Calu3 (cell line): Measurements from ENCODE around the gene CABLES2. TPM values are rescaled to one million over a fixed set of nuclear protein-coding genes. Genes with fewer than 3 reads are reported as not detected.
A peak's percentile ranks its signal among the peaks of the same experiment; 100 is the strongest.

Experiments
- BruUV-seq: library from RNA; stranded (reverse); fragments of 400-500 nt; replicated peaks from 2 replicates; lab custom pipeline; 2021; lab: Mats Ljungman, UMichigan
- CTCF ChIA-PET: fragments of 300-600 bp; sonication (Branson Sonifier 250); formaldehyde crosslinking; loops from one replicate; lab custom pipeline; 2022; ENCODE audit warnings: antibody characterized with exemption; lab: Charles Lee
- DNase-seq: peaks from one replicate; pipeline ENCODE4 v3.0.0; 2022
- H3K27ac Mint-ChIP-seq: one replicate; pipeline ENCODE4 v1.8.0; 2022; ENCODE audit warnings: mixed read lengths; ENCODE audit not compliant: unreplicated experiment
- H3K27me3 Mint-ChIP-seq: one replicate; pipeline ENCODE4 v1.8.0; 2022; ENCODE audit warnings: mixed read lengths; ENCODE audit not compliant: unreplicated experiment
- H3K36me3 Mint-ChIP-seq: one replicate; pipeline ENCODE4 v1.8.0; 2022; ENCODE audit warnings: mild to moderate bottlenecking, moderate library complexity, mixed read lengths; ENCODE audit not compliant: insufficient read depth, unreplicated experiment
- H3K4me1 Mint-ChIP-seq: one replicate; pipeline ENCODE4 v1.8.0; 2022; ENCODE audit warnings: mild to moderate bottlenecking, low read depth, mixed read lengths; ENCODE audit not compliant: unreplicated experiment
- H3K4me3 Mint-ChIP-seq: one replicate; pipeline ENCODE4 v1.8.0; 2022; ENCODE audit warnings: mild to moderate bottlenecking, low read depth, moderate library complexity, mixed read lengths; ENCODE audit not compliant: unreplicated experiment
- H3K9me3 Mint-ChIP-seq: one replicate; pipeline ENCODE4 v1.8.0; 2022; ENCODE audit warnings: low read depth, mixed read lengths; ENCODE audit not compliant: unreplicated experiment
- CTCF ChIP-seq: fragments of 200-600 bp; IDR thresholded peaks from one replicate; pipeline ENCODE4 v1.8.0; 2022; ENCODE audit warnings: antibody characterized with exemption; ENCODE audit not compliant: unreplicated experiment
- intact Hi-C: fragments of 100-400 bp; cut with micrococcal nuclease; formaldehyde crosslinking; loops from one replicate; pipeline ENCODE4 v1.10.0; 2022; ENCODE audit not compliant: unreplicated experiment
- total RNA-seq: library from RNA; stranded (reverse); gene quantifications from 2 replicates; pipeline ENCODE4 v1.2.3, GENCODE V29; 2022

The CABLES2 gene
- total RNA-seq, 1 experiment from 2014 or later = 13.6 TPM

DNA sequence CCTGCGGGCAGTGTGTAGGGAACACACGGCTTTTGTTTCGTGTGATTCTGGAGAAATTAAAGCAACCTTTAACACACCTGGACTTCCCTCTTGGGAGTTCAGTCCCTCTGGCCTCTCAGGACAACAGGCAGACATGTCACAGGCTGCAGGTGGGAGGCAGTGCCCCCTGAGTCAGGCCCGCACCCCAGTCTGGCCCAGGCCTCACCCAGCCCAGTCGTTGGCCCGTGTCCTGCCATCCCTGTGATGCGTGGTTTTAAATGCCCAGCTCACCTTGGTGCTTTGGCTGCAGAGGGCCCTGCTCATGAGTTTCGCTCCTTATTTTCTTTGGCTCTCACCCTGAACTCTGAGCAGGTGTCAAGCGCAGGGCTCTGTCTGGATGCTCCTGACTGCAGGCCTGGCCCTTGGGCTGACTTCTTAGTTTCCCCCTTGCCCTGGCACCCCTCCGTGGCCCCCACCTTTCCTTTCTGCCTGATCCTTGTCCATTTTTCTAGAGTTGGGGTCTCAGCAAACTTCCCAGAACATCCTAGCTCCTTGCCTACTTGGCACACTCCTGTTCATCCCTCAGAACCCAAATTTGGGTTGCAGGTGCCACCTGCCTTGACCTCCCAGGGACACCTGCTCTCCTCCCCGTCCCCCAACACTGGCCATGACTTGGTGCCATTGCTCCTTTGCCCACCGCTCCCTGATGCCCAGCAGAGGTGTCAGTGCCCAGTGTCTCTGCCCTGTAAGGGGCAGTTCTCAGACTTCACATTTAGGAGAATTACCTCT lies 2.2 kb upstream of the CABLES2 start:
- TF ChIP-seq CTCF = no peak
- Mint-ChIP-seq H3K27ac (peak overlapping the region; percentile 4), H3K9me3 (no peaks in the 10 kb centered on the region), H3K36me3 (peaks cover 27% of the 10 kb centered on the region), H3K4me3 (no peak overlapping the region), H3K4me1 (peaks cover 27% of the 10 kb centered on the region), H3K27me3 (no peaks in the 10 kb centered on the region)
- DNase-seq = no peak
- CTCF ChIA-PET = interaction anchor here (1.0 to 2.3 kb wide), 11 partner anchors 9 to 233 kb away, joined by 3 to 14 read pairs (median 7); partner anchors contain the start of genes RBBP8NL, RPS21 and SLCO4A1
- BruUV-seq = no TSS peak
- intact Hi-C loops = no loop called here

DNA sequence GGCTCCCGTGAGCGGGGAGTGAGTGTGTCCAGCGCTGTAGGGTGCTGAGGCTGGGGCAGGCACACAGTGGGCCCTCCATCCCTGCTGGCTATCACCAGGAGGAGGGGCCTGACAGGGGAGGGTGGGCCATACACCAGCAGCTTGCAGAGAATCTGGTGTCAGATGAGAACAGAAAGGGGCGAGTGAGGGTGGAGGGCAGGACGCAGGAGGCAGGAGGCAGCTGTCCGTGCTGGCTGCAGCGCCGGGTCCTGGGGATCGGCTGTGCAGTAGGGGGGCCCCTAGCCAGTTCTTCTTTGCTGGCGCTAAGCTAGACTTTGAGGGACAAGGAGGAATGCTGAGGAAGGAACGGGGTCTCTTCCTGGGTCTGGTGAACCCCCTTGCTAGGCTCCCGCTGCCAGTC lies 1.6 kb upstream of the CABLES2 start:
- peaks cover 27% of the 10 kb centered on the region for H3K36me3 Mint-ChIP-seq
- TF ChIP-seq CTCF = no peak
- intact Hi-C loops = no loop called here
- no peak for DNase-seq
- no peaks in the 10 kb centered on the region for H3K27me3 Mint-ChIP-seq
- CTCF ChIA-PET = interaction anchor here (1.7 to 2.1 kb wide), 2 partner anchors 10 to 215 kb away, joined by 7 to 8 read pairs; no protein-coding TSS in a partner anchor
- H3K9me3 Mint-ChIP-seq = no peaks in the 10 kb centered on the region
- H3K27ac Mint-ChIP-seq = no peak overlapping the region
- H3K4me3 Mint-ChIP-seq = no peak overlapping the region
- no TSS peak for BruUV-seq
- H3K4me1 Mint-ChIP-seq = peaks cover 27% of the 10 kb centered on the region

GRCh38 chr20:62408055-62408454 lies 970 bp upstream of the CABLES2 start:
- CTCF ChIA-PET = no interaction called here
- no peak for TF ChIP-seq CTCF
- no peak overlapping the region for H3K4me3 Mint-ChIP-seq
- H3K27me3 Mint-ChIP-seq = no peaks in the 10 kb centered on the region
- intact Hi-C loops = no loop called here
- no TSS peak for BruUV-seq
- H3K4me1 Mint-ChIP-seq = peaks cover 27% of the 10 kb centered on the region
- H3K27ac Mint-ChIP-seq = no peak overlapping the region
- H3K36me3 Mint-ChIP-seq = peaks cover 27% of the 10 kb centered on the region
- H3K9me3 Mint-ChIP-seq = no peaks in the 10 kb centered on the region
- no peak for DNase-seq

GRCh38 chr20:62406635-62407176 lies 379 bp downstream of the CABLES2 start:
- CTCF ChIA-PET = no interaction called here

More at GRCh38 chr20:62406635-62407176, 379 bp downstream of the CABLES2 start:
- peak overlapping the region; percentile 66 for H3K4me3 Mint-ChIP-seq
- no peaks in the 10 kb centered on the region for H3K9me3 Mint-ChIP-seq
- no peaks in the 10 kb centered on the region for H3K27me3 Mint-ChIP-seq
- peaks cover 27% of the 10 kb centered on the region for H3K4me1 Mint-ChIP-seq
- H3K27ac Mint-ChIP-seq = no peak overlapping the region
- intact Hi-C loops = no loop called here
- H3K36me3 Mint-ChIP-seq = peaks cover 35% of the 10 kb centered on the region
- no TSS peak for BruUV-seq
- no peak for DNase-seq
- TF ChIP-seq CTCF = no peak
